ENCODE measurements around the gene TBXAS1. TPM values are rescaled to one million over a fixed set of nuclear protein-coding genes. Genes with fewer than 3 reads are reported as not detected.

TBXAS1 gene
- total RNA-seq, 2 donors from 2014 or later: 30.1 to 66.6 TPM

GRCh38 chr7:139987691-139988516 lies 158.8 kb downstream of the TBXAS1 start:
- no peak for DNase-seq (ENCODE audit: low spot score)
- no peak overlapping the region for H3K27ac ChIP-seq
- no peaks in the 10 kb centered on the region for H3K27me3 ChIP-seq (replicated peaks; ENCODE audit: insufficient read depth)
- no peaks in the 10 kb centered on the region for H3K4me1 ChIP-seq (ENCODE audit: control insufficient read depth in 1 of 2, low read depth in 2 of 2)
- no peak for ATAC-seq (ENCODE audit: insufficient number of reproducible peaks, low FRiP score, low read depth)
- no peaks in the 10 kb centered on the region for H3K9me3 ChIP-seq
- H3K36me3 ChIP-seq: no peaks in the 10 kb centered on the region
- no peak for TF ChIP-seq CTCF (IDR thresholded peaks at IDR 0.05)
- H3K4me3 ChIP-seq: no peak overlapping the region

GRCh38 chr7:139989366-139990141 lies 160.5 kb downstream of the TBXAS1 start:
- TF ChIP-seq CTCF (IDR thresholded peaks at IDR 0.05): no peak
- no peak overlapping the region for H3K27ac ChIP-seq

GRCh38 chr7:139990142-139990535 lies 161.1 kb downstream of the TBXAS1 start:
- Histone ChIP-seq H3K4me1 (ENCODE audit: control insufficient read depth in 1 of 2, low read depth in 2 of 2) (no peaks in the 10 kb centered on the region), H3K4me3 (no peak overlapping the region), H3K27ac (no peak overlapping the region), H3K36me3 (no peaks in the 10 kb centered on the region), H3K9me3 (no peaks in the 10 kb centered on the region), H3K27me3 (replicated peaks; ENCODE audit: insufficient read depth) (no peaks in the 10 kb centered on the region)
- ATAC-seq (ENCODE audit: insufficient number of reproducible peaks, low FRiP score, low read depth): no peak
- no peak for TF ChIP-seq CTCF (IDR thresholded peaks at IDR 0.05)
- DNase-seq (ENCODE audit: low spot score): no peak

More at GRCh38 chr7:139989366-139990141, 160.5 kb downstream of the TBXAS1 start:
- ATAC-seq (ENCODE audit: insufficient number of reproducible peaks, low FRiP score, low read depth) (no peak), DNase-seq (ENCODE audit: low spot score) (no peak)
- Histone ChIP-seq H3K4me1 (ENCODE audit: control insufficient read depth in 1 of 2, low read depth in 2 of 2) (no peaks in the 10 kb centered on the region), H3K4me3 (no peak overlapping the region), H3K27me3 (replicated peaks; ENCODE audit: insufficient read depth) (no peaks in the 10 kb centered on the region), H3K36me3 (no peaks in the 10 kb centered on the region), H3K9me3 (no peaks in the 10 kb centered on the region)

- ATAC-seq (ENCODE audit: insufficient number of reproducible peaks, low FRiP score, low read depth) (no peak), DNase-seq (ENCODE audit: low spot score) (no peak)
- no peaks in the 10 kb centered on the region for H3K4me1 ChIP-seq (ENCODE audit: control insufficient read depth in 1 of 2, low read depth in 2 of 2)
- H3K9me3 ChIP-seq: no peaks in the 10 kb centered on the region
- TF ChIP-seq CTCF (IDR thresholded peaks at IDR 0.05): no peak
- no peaks in the 10 kb centered on the region for H3K36me3 ChIP-seq
- H3K4me3 ChIP-seq: no peak overlapping the region
- H3K27me3 ChIP-seq (replicated peaks; ENCODE audit: insufficient read depth): no peaks in the 10 kb centered on the region
- no peak overlapping the region for H3K27ac ChIP-seq
These were observed 161.7 kb downstream of the TBXAS1 start for GRCh38 chr7:139990571-139991268.

- Histone ChIP-seq H3K4me1 (ENCODE audit: control insufficient read depth in 1 of 2, low read depth in 2 of 2) (no peaks in the 10 kb centered on the region), H3K27me3 (replicated peaks; ENCODE audit: insufficient read depth) (no peaks in the 10 kb centered on the region), H3K27ac (no peak overlapping the region), H3K36me3 (no peaks in the 10 kb centered on the region), H3K4me3 (no peak overlapping the region), H3K9me3 (no peaks in the 10 kb centered on the region)
- ATAC-seq (ENCODE audit: insufficient number of reproducible peaks, low FRiP score, low read depth) (no peak), DNase-seq (ENCODE audit: low spot score) (no peak)
- TF ChIP-seq CTCF (IDR thresholded peaks at IDR 0.05): no peak
These were observed 162.2 kb downstream of the TBXAS1 start for GRCh38 chr7:139991269-139991666.

Measured in thoracic aorta (tissue), 2 donors.